ENCODE measurements around the gene TFEB. TPM values are rescaled to one million over a fixed set of nuclear protein-coding genes. Genes with fewer than 3 reads are reported as not detected.
A peak's percentile ranks its signal among the peaks of the same experiment; 100 is the strongest.

Gene TFEB
- polyA plus RNA-seq, 1 experiment: 3.9 TPM

- Histone ChIP-seq H3K27me3 (ENCODE audit: control insufficient read depth, insufficient read depth, low read length) (peaks cover 3% of the 10 kb centered on the region), H3K4me3 (ENCODE audit: low read depth, low read length) (no peak overlapping the region), H3K9me3 (ENCODE audit: control insufficient read depth, insufficient read depth, low read length) (no peaks in the 10 kb centered on the region; the same call in 1 of the 2 replicates), H3K27ac (ENCODE audit: low read depth, low read length) (no peak overlapping the region)
- no peak for TF ChIP-seq CTCF (IDR thresholded peaks at IDR 0.05; ENCODE audit: low read depth, low read length)
- ChIA-PET CTCF (no interaction called here), POLR2A (no interaction called here)
- DNase-seq (ENCODE audit: low read depth, low spot score): no peak
These were observed 2.3 kb upstream of the TFEB start for GRCh38 chr6:41737591-41738130.

GRCh38 chr6:41736800-41737555 is 1.6 kb upstream of the TFEB start:
- no peak for TF ChIP-seq CTCF (IDR thresholded peaks at IDR 0.05; ENCODE audit: low read depth, low read length)
- H3K27ac ChIP-seq (ENCODE audit: low read depth, low read length): no peak overlapping the region
- H3K27me3 ChIP-seq (ENCODE audit: control insufficient read depth, insufficient read depth, low read length): peaks cover 3% of the 10 kb centered on the region
- DNase-seq (ENCODE audit: low read depth, low spot score): no peak
- ChIA-PET POLR2A (no interaction called here), CTCF (interaction anchor here (1.4 to 1.7 kb wide), 2 partner anchors 14 to 368 kb away, joined by 4 to 5 read pairs; no protein-coding TSS in a partner anchor)
- H3K9me3 ChIP-seq (ENCODE audit: control insufficient read depth, insufficient read depth, low read length): no peaks in the 10 kb centered on the region; the same call in 1 of the 2 replicates
- H3K4me3 ChIP-seq (ENCODE audit: low read depth, low read length): no peak overlapping the region

GRCh38 chr6:41736186-41736733 is 852 bp upstream of the TFEB start:
- Histone ChIP-seq H3K27me3 (ENCODE audit: control insufficient read depth, insufficient read depth, low read length) (peaks cover 3% of the 10 kb centered on the region), H3K9me3 (ENCODE audit: control insufficient read depth, insufficient read depth, low read length) (no peaks in the 10 kb centered on the region; the same call in 1 of the 2 replicates), H3K4me3 (ENCODE audit: low read depth, low read length) (no peak overlapping the region), H3K27ac (ENCODE audit: low read depth, low read length) (no peak overlapping the region)
- ChIA-PET CTCF (interaction anchor here (0.7 to 2.6 kb wide), 7 partner anchors 12 to 368 kb away, joined by 3 to 19 read pairs (median 5); partner anchors contain the start of gene PGC), POLR2A (no interaction called here)
- no peak for TF ChIP-seq CTCF (IDR thresholded peaks at IDR 0.05; ENCODE audit: low read depth, low read length)
- DNase-seq (ENCODE audit: low read depth, low spot score): no peak

GRCh38 chr6:41734666-41735426 is 562 bp downstream of the TFEB start:
- no peak for TF ChIP-seq CTCF (IDR thresholded peaks at IDR 0.05; ENCODE audit: low read depth, low read length)
- Histone ChIP-seq H3K4me3 (ENCODE audit: low read depth, low read length) (peak overlapping the region; percentile 72), H3K27ac (ENCODE audit: low read depth, low read length) (no peak overlapping the region), H3K9me3 (ENCODE audit: control insufficient read depth, insufficient read depth, low read length) (no peaks in the 10 kb centered on the region; the same call in 1 of the 2 replicates), H3K27me3 (ENCODE audit: control insufficient read depth, insufficient read depth, low read length) (no peaks in the 10 kb centered on the region)
- CTCF ChIA-PET: interaction anchor here (0.7 to 2.6 kb wide), 13 partner anchors 14 to 363 kb away, joined by 3 to 19 read pairs (median 5); partner anchors contain the start of genes BYSL, MED20 and PGC
- POLR2A ChIA-PET: interaction anchor here (0.6 to 2.1 kb wide), 7 partner anchors 12 to 130 kb away, joined by 3 to 21 read pairs (median 5); no protein-coding TSS in a partner anchor
- peak; percentile 33 for DNase-seq (ENCODE audit: low read depth, low spot score)
